HG02678 (cell line): ENCODE results near the gene CD4.

Experiments used
- ATAC-seq: cut with Tn5 transposase; IDR thresholded peaks from one replicate; pipeline ENCODE4 v1.9.1; 2021; ENCODE audit warnings: mild to moderate bottlenecking, moderate library complexity; ENCODE audit not compliant: unreplicated experiment

Gene CD4

DNA sequence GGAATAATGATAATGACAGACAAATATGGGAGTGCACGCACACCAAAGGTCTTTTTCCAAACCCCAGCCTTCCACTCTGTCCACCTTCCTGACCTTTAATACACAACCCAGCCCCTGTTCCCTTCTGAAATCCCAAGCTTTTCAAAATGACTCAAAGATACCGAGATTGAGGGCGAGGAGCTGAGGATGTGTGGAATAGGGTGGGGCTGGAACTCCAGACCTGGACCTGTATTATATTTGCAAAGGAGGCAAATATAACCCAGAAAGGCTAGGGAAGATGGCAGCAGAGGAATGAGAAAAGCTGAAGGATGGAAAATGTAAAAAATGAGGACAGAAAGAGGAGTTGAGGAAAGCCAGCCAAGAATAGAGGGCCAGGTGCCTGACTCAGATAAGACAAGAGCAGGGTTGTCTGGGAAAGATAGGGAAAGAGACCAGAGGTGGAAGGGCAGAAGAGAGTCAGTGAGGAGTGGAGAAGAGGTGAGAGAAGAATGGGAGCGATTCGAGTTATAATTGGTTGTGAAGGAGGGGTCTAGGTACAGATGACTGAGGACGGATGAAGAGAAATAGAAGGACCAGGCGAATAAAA, 24.2 kb upstream of the CD4 start:
- no peak for ATAC-seq

DNA sequence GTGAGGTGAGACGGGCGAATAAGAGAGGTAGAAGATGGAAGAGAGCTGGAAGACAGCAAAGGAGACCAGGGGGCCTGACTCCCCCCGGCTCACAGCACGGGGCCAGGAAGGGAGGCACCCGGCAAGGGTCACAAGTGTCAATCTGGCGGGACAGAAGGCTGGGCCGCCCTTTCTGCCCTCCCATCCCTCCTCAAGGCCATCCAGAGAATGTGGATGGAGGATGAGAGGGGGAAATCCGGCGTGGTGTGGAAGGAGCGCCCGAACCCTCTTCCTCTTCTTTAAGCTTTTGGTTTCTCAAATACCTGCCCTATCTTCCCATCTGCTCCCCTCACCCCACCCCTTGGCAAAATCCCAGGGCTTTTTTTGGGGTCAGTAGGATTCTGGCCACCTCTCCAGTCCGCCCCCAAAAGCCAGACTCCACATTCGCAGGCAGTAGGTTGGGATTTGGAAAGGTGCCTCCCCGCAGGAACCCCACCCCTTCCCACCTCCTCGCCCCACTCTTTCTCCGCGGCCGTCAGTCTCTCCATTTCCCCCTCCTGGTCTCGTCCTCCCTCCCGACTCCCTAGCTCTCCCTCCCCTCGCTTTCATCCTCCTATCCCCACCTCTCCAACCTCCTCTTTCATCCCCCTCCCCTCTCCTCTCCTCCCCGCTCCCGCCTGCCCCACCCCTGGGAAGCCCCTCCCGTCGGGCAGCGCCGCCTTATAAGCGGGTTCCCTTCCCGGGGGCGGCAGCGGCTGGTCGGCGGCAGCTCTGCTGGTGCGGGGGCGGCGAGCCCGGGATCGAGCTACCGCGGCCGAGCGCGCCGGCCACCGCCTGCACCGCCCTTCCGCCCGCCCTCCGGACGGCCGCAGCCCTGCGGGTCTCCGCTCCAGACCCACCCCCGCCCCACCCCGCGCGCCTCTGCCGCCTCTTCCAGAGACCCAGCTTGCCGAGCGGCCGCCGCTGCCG, 23.4 kb upstream of the CD4 start, which contains the start of gene PTMS:
PTMS (plus strand) TSS at position 730 of the 948 bp plus-strand sequence. CDS start 343 bp downstream, outside the sequence.
- peak; percentile 19 for ATAC-seq

DNA sequence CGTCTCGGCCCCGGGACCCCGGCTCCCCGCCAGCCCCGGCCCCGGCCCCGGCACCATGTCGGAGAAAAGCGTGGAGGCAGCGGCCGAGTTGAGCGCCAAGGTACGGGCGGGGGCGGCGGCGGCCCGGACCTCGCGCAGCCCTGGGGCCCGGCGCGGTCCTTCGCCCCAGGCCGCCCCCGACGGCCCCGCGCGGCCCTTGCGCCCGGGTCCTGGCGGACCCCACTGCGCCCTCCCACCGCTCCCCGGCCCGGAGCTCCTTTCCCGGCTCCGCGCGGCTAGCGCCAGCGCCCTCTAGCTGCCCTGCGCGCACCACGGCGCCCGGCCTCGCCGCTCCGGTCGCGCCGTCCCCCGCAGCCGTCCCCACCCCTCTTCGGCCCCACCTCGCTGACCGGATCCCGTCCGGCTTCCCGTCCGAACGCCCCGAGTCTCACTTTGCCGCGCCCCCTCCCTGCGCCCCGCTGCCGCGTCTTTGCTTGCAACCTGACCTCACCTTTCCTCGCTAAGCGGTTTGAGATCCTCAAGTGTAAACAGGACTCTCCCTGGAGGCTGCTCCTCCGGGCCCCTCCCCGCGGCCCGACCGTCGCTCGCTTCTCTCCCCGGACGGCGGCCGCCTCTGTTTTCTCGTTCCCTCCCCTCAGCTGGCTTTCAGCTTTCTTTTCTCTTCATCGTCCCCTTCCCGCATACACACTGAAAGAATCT, 22.5 kb upstream of the CD4 start:
- peak; percentile 52 for ATAC-seq

DNA sequence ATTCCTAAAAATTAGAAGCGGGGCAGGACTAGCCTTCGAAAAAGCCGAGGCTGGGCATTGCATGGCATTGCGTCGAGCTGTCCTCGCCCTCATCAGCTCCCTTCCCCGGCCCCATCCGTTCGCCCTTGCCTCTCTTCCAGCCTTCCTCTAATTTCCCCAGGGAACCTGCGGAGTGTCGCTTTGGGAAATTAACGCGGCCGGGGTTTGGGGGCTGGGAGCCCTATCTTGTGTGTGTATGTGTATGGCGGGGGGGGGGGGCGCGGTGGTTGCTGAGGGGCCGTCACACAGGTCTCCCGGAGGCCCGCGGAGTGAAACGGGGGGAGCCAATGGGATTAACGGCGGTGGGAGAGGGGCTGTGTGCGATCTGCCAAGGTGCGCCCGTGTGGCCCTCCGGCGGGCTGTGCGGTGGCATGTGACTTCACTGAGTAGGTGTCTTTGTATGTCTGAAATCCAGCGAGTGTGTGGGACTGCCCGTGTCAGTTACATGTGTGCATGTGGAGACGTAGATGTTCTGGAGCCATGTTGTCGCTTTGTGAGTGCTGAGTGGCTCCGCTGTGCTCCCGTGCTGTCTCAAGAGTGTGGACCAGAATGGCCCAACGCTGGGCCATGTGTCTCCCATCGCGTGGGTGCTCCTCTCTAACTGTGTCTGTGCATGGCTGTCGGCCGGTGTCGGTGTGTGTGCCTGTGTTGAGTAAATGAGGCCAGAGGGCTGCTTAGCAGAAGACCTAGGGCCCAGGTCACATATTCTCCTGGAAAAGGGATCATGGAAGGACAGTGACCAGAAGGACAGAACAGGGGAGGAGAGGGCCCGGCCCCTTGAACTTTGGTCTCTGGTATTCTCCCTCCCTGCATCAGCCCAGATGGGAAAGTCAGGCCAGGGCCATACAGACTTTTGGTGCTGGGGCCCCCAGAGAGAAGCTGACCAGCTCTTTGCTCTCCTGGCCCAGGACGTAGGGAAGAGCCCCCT, 21.7 kb upstream of the CD4 start:
- ATAC-seq = no peak

DNA sequence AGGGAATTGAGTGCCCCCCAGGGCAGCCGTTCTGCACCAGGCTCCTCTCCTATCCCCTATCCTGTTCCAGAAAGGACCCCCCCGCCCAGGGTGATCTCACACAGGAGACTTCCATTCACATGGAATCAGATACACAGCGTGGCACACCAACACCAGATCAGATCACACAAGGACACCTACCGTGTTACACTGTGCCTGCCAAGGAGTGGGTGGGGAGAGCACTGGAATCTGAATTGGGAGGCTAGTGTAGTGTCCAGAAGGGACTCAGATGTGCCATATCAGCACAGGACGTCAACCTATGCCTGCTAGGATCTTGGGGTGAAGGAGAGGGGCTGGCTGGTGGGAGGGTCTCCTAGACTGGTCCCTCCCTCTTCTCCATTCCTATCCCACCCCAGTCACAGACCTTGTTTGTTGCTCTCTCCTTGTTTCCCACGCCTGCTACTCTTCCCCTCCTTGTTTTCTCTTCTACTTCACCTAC, 20.9 kb upstream of the CD4 start:
- ATAC-seq = no peak

DNA sequence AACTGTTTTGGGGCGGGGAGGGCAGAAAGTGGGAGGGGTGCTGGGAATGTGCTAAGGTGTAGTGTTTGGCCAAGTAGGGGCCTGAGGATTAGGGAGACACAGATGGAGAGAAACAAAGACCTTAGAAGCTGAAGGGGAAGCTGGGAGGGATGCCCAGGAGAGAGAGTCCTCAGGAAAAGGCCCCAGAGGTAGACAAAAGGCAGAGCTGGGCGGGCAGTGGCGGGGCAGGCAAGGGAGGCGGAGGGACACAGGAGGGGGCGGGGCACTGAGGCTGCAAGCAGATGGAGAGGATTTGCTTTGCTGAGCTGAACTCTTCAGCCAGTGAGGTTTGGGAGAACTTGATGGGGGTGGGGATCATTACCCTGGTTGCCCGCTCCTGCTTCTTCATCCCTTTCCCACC, 20.3 kb upstream of the CD4 start:
- no peak for ATAC-seq

DNA sequence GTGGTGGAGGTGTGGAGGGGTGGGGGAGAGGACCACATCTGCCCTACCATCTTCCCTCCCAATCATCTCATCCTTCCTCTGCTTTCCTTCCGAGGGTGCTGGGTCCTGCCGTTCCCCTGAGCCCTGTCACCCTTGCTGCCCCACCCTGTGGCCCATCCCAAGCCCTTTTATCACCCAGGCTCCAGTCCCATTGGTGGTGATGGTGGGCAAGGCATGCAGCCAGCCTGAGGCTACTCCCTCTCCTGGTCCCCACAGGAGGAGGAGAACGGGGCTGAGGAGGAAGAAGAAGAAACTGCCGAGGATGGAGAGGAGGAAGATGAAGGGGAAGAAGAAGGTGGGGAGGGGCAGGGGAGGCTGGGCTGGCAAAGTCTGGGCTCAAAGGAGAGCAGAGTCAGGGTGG, 19.7 kb upstream of the CD4 start:
- ATAC-seq = no peak

DNA sequence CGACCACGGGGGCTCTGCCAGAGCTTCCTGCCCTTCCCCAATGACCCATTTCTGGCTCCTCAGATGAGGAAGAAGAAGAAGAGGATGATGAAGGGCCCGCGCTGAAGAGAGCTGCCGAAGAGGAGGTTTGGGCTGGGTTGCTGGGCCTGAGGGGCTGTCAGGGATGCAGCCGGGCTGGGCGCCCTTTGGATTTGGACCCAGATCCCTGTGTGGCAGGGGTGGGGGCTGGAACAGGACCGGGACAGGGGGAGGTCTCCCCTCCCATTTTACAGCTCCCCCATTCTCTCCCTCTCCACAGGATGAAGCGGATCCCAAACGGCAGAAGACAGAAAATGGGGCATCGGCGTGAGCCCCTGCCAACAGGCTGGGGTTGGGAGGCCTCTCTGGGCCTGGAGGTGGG, 19.2 kb upstream of the CD4 start:
- ATAC-seq = no peak

DNA sequence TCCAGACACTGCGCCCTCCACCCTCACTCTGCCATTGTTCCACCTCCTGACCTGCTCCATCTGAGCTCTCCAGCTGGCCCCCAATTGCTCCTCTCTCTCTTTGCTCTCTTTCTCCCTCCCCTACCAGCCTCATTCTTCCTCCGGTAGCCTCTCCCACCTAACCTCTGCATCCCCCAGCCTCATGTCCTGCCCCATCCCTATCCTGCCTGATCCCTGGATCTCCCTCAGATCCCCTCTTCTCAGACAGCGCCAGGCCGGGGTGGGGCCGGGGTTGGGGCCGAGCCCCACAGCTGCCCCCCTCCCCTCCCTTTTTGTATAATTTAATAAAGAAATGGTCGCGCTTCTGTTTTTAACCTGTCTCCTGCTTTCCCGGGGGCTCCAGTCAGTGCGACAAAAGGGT, 18.7 kb upstream of the CD4 start:
- ATAC-seq = no peak

DNA sequence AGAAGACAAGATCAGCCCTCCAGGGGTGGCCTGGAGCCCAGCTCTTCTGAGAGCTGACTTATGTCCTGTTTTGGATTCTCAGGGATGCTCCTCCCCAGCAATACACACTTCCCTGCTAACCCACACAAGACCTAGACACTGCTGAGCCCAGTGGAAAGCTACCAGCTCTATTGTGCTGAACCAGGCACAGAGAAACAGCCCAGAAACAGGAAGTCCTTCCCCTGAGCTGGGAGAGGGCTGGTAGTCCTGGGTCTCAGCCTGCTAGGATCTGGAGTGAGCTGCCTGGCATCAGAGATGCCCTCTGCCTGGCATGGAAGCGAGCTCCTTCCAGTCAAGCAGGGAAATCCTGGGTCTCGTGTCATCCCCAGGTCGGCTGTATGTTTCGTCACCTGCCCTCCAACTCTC, 18.2 kb upstream of the CD4 start:
- no peak for ATAC-seq

DNA sequence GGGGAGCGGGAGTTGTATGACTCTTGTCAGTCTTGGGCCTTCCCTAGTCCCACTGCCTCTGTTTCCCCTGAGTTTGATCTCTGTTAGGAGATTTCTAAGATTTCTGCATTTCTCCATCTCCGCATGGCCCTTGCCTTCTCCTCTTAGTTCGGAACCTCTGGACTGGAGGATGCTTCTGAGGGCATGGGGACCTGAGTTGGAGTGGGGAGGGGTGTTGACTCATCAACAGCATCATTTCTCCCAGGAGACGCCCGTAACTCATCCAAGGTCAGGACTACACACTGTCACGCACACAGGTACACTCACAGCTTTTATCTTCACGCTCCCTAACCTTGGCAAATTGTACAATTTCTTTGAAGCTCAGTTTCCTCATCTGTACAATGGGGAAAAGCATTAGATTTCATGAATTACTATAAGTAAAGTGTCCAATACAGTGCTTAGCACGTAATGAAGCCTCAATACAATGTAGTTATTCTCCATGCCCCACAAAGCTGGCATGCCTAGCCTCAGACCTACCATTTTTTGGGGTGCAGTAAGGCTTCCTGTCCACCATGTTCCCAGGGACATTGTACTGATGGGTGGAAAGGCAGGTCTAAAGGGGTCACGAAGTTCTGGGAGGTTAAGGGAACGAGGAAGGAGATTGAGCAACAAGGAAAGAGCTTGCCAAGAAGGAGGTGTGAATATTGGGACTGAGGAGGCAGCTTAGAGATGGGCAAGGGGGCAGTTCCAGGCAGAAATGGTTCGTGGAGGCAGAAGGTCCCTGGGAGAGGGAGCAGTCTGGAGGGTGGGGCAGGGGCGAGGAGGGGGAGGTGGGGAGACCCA, 17.6 kb upstream of the CD4 start:
- no peak for ATAC-seq

DNA sequence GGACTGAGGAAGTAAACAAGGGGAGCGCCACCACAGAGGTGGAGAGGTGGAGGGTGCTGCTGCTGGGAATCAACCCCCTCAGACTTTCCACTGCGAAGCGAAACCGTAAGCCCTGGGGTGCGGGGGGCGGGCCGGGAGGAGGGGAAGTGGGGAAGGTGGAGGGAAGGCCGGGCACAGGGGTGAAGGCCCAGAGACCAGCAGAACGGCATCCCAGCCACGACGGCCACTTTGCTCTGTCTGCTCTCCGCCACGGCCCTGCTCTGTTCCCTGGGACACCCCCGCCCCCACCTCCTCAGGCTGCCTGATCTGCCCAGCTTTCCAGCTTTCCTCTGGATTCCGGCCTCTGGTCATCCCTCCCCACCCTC, 17.0 kb upstream of the CD4 start, which contains the start of gene LAG3:
LAG3 (plus strand) TSS at position 190 of the 365 bp plus-strand sequence. CDS start 333 bp downstream, outside the sequence.
- no peak for ATAC-seq

DNA sequence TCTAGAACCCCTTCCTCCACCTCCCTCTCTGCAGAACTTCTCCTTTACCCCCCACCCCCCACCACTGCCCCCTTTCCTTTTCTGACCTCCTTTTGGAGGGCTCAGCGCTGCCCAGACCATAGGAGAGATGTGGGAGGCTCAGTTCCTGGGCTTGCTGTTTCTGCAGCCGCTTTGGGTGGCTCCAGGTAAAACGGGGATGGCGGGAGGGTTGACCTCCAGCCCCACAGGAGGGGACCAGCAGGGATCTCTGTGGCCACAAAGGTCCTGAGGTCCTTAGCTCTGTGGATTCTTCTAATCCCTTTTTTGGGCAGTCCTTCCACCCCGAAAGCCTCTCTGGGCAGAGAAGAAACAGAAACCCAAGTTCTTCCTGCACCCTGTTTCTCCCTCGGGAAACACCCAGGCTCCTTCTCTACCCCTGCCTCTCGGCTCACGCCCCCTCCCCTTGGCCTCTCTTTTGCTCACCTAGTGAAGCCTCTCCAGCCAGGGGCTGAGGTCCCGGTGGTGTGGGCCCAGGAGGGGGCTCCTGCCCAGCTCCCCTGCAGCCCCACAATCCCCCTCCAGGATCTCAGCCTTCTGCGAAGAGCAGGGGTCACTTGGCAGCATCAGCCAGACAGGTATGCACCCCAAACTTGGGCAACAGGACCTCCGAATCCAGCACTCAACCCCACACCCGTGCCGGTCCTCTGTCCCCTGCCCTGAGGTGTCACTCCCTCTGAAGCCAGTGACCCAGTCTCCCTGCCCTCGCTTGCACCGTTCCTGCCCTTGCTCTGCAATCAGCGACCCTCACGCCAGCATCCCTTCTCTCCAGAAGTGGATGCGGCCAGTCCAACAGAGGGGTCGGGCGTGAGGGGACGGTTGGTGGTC, 16.4 kb upstream of the CD4 start:
- ATAC-seq = no peak

DNA sequence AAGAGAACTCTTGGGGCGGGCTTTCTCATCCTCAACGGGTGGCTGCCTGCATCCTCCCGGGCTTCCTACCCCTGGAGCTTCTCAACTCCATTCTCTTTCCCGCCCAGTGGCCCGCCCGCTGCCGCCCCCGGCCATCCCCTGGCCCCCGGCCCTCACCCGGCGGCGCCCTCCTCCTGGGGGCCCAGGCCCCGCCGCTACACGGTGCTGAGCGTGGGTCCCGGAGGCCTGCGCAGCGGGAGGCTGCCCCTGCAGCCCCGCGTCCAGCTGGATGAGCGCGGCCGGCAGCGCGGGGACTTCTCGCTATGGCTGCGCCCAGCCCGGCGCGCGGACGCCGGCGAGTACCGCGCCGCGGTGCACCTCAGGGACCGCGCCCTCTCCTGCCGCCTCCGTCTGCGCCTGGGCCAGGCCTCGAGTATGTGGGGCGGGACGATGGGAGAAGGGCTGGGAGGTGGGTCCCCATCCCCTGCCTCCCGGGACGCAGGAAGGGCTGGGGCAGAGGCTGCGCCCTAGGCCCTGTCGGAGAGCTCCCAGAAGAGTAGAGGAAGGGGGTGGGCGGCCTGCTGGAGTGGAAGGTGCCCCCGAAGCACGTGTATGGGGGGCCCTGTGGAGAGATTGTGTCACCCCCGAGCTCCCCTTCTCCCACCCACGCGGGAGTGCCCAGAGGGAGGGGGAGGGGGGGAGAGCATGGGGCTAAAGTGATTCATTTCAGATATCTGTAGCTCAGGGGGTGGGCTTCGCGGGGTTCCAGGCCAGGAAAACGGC, 15.6 kb upstream of the CD4 start:
- ATAC-seq = no peak

DNA sequence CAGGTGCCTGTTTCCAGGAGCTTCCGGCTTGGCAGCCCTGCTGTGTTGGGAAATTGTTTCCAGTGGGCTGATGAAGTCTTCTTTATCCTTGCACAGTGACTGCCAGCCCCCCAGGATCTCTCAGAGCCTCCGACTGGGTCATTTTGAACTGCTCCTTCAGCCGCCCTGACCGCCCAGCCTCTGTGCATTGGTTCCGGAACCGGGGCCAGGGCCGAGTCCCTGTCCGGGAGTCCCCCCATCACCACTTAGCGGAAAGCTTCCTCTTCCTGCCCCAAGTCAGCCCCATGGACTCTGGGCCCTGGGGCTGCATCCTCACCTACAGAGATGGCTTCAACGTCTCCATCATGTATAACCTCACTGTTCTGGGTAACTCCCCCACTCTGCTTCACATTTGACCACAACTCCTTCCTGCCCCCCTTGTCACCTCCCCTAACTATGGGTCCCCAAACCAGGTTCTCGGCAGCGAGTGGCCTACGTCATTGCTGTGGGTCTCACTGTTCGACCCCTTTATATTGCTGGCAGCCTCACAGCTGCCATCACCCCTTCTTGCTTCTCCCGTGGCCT, 14.7 kb upstream of the CD4 start:
- no peak for ATAC-seq

DNA sequence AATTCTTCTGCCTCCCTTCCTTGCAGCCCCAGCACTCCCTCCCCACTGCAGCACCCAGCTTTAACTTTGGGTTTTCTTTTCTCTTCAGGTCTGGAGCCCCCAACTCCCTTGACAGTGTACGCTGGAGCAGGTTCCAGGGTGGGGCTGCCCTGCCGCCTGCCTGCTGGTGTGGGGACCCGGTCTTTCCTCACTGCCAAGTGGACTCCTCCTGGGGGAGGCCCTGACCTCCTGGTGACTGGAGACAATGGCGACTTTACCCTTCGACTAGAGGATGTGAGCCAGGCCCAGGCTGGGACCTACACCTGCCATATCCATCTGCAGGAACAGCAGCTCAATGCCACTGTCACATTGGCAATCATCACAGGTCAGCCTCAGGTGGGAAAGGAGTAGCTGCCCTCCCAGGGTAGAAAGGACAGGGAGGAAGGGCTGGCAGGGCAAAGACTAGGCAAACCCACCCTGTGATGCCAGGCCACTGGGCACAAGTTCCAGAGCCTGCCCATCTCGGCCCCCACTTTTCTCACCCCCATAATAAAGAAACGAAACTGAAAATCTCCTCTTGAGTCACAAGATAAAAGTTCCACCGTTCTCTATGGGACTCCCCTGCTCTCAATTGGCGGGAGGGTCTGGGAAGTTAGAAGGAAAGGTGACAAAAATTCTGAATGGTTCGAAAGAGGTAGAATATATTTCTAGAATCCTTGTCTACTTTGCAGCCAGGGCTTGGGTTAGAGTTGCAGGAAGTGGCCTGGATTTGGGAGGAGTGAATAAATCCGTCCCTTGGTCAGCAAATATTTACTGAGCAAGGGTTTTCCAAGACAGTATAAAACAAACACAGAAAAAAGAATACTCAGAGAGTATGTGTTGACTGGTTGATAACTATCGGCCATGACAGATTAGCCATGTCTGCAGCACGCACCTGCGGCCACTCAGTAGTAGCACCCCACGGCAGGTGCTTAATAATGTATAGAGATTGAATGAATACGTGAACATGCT, 13.8 kb upstream of the CD4 start:
- ATAC-seq = no peak
